ENCODE data around the gene ESPL1. TPM values are rescaled to one million over a fixed set of nuclear protein-coding genes. Genes with fewer than 3 reads are reported as not detected.

The ESPL1 gene
- total and polyA plus RNA-seq, 12 donors = 0.56 to 4.2 (median 1.1) TPM

DNA sequence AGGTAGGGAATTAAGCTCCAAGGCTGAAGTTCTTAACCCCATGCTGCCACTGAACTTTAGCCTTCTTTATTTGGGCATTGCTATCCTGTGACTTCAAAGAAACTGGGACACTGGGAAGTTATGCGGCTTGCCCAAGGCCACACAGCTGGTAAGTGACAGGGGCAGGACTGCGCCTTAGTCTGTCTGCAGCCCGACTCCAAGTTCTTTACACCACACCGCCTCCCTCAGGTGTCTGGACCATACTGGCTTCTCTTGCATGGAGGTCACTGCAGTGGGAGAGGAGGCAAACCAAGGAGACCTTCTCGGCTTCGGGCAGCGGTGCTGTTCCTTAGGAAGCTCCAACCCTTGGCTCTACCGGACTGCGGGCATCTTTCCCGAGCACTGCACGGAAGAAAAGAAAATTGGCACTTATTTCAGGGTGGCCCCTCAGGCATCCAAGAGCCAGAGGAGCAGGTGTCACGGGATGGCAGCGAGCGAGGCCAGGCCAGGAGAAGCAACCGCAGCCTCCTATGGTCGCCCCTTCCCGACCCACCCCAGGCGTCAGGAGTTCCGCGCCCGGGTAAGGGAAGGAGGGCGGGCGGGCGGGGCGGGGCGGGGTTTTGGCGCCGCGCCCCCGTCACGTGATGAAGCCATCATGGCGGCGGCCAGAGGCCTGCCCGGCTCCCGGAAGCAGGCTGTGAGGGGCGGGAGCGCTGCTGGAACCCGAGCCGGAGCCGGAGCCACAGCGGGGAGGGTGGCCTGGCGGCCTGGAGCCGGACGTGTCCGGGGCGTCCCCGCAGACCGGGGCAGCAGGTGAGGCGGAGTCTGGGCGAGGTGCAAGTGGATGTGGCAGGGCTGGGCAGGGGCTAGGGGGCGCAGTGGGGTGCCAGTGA is 16.4 kb upstream of the ESPL1 start:
- intact Hi-C loops (cut with DNase I) = loop anchor here (2.0 to 5.0 kb wide), 2 partner anchors 39 kb away; no protein-coding TSS in a partner anchor
- Histone ChIP-seq H3K4me3 (peak overlapping the region in 3 of 4 donors; percentile 42 to 92 (median 79)), H3K36me3 (replicated peaks in 1 of 2) (peaks cover 0 to 11% of the 10 kb centered on the region in 2 donors), H3K27ac (peak overlapping the region; percentile 76 to 95 (median 91)), H3K27me3 (no peaks in the 10 kb centered on the region), H3K4me1 (replicated peaks in 1 of 2) (peaks cover 20 to 26% of the 10 kb centered on the region in 2 donors), H3K9me3 (replicated peaks in 1 of 3) (no peaks in the 10 kb centered on the region)
- TF ChIP-seq, protein P1, sequence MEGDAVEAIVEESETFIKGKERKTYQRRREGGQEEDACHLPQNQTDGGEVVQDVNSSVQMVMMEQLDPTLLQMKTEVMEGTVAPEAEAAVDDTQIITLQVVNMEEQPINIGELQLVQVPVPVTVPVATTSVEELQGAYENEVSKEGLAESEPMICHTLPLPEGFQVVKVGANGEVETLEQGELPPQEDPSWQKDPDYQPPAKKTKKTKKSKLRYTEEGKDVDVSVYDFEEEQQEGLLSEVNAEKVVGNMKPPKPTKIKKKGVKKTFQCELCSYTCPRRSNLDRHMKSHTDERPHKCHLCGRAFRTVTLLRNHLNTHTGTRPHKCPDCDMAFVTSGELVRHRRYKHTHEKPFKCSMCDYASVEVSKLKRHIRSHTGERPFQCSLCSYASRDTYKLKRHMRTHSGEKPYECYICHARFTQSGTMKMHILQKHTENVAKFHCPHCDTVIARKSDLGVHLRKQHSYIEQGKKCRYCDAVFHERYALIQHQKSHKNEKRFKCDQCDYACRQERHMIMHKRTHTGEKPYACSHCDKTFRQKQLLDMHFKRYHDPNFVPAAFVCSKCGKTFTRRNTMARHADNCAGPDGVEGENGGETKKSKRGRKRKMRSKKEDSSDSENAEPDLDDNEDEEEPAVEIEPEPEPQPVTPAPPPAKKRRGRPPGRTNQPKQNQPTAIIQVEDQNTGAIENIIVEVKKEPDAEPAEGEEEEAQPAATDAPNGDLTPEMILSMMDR (IDR thresholded peaks at IDR 0.05) = peak in 4 of 6 experiments; percentile 22 to 40 (median 36)
- peak; percentile 10 to 54 for TF ChIP-seq POLR2A (IDR thresholded peaks at IDR 0.05)
- WGBS, 4 donors = 0 to 7% (median 1%) methylated on average over 5 to 51 of the region's 51 CpGs
- peak; percentile 80 to 95 (median 92) for DNase-seq

DNA sequence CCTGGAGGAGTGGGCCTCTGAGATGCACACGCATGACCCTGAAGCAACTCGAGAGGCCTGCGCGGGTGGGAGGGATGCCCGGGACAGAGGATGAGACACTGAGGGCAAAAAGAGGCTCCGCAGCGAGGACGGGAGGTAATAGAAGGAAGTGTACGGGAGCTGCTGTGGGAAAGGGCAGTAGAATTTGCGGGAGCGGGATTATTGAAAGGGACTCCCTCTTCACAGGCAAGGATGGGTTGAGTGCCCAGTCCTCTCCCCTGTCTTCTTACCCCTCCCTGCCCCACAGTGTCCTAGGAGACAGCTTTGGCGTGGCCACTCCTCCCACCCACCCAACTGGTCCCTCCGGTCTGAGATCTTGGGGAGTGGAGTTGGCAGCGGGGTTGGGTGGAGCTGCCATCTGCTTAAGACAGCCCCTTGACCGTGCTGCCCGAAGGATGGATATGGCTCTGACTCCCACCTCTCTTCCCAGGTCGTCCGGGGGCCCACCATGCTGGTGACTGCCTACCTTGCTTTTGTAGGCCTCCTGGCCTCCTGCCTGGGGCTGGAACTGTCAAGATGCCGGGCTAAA is 15.7 kb upstream of the ESPL1 start:
- Histone ChIP-seq H3K9me3 (replicated peaks in 1 of 3) (no peaks in the 10 kb centered on the region), H3K27me3 (no peaks in the 10 kb centered on the region), H3K36me3 (replicated peaks in 1 of 2) (peaks cover 0 to 11% of the 10 kb centered on the region in 2 donors), H3K27ac (peak overlapping the region in 4 of 5 donors; percentile 76 to 95 (median 92)), H3K4me3 (peak overlapping the region in 3 of 4 donors; percentile 42 to 92 (median 79)), H3K4me1 (replicated peaks in 1 of 2) (peaks cover 20 to 26% of the 10 kb centered on the region in 2 donors)
- intact Hi-C loops (cut with DNase I) = loop anchor here in 1 of 2 donors (5.0 kb wide), 1 partner anchor 40 kb away; no protein-coding TSS in a partner anchor
- DNase-seq = peak in 2 of 7 donors; percentile 37 to 65
- 0 to 9% (median 7%) methylated on average over 11 to 19 of the region's 19 CpGs for WGBS, 4 donors
- TF ChIP-seq, protein P1 (IDR thresholded peaks at IDR 0.05) = peak in 1 of 6 experiments; percentile 14
- TF ChIP-seq POLR2A (IDR thresholded peaks at IDR 0.05) = no peak

DNA sequence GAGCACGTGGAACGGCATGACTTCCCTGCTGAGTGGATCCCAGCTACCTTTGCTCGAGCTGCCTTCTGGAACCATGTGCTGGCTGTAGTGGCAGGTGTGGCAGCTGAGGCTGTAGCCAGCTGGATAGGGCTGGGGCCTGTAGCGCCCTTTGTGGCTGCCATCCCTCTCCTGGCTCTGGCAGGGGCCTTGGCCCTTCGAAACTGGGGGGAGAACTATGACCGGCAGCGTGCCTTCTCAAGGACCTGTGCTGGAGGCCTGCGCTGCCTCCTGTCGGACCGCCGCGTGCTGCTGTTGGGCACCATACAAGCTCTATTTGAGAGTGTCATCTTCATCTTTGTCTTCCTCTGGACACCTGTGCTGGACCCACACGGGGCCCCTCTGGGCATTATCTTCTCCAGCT is 14.8 kb upstream of the ESPL1 start:
- H3K27ac ChIP-seq = peak overlapping the region in 2 of 5 donors; percentile 94 to 95
- TF ChIP-seq, protein P1 (IDR thresholded peaks at IDR 0.05) = no peak
- TF ChIP-seq POLR2A (IDR thresholded peaks at IDR 0.05) = no peak
- H3K27me3 ChIP-seq = no peaks in the 10 kb centered on the region
- intact Hi-C loops (cut with DNase I) = loop anchor here in 1 of 2 donors (5.0 kb wide), 1 partner anchor 41 kb away; no protein-coding TSS in a partner anchor
- no peaks in the 10 kb centered on the region for H3K9me3 ChIP-seq (replicated peaks in 1 of 3)
- peaks cover 0 to 11% of the 10 kb centered on the region in 2 donors for H3K36me3 ChIP-seq (replicated peaks in 1 of 2)
- H3K4me1 ChIP-seq (replicated peaks in 1 of 2) = peaks cover 20 to 26% of the 10 kb centered on the region in 2 donors
- H3K4me3 ChIP-seq = no peak overlapping the region
- no peak for DNase-seq
- 86 to 89% (median 87%) methylated on average over 3 to 13 of the region's 13 CpGs for WGBS, 4 donors

Data from adrenal gland (tissue), 12 donors.